ENCODE results near the gene GBP5. TPM values are rescaled to one million over a fixed set of nuclear protein-coding genes. Genes with fewer than 3 reads are reported as not detected.

The GBP5 gene
- total and polyA plus RNA-seq, 2 of the 4 experiments (the other 2 are of a cell fraction) = not detected

DNA sequence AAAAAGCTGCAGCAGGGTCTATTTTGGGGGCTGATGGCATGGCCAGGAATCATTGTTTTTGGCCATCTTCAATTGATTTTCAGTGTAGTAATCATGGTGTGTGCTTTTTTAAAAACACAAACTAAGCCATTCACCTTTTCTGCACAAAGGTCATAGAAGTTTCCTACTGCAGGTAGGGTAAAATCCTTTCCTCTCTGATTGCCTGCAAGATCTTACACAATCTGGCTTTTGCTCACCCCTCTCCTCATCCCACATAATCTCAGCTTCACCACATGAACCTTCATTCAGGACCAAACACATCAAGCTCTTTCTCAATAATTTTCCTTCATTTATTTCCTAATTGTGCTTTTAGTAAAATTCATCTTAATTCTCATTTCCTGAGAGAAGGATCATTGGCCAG is 38.3 kb upstream of the GBP5 start:
- Histone ChIP-seq H3K9me3 (ENCODE audit: control insufficient read depth, insufficient read depth, low read length) (no peaks in the 10 kb centered on the region), H2BK15ac (ENCODE audit: low read depth, low read length) (no peak overlapping the region), H3K4ac (ENCODE audit: low read depth, low read length) (no peak overlapping the region), H2AK9ac (replicated peaks; ENCODE audit: low read depth, low read length, poor library complexity) (no peak overlapping the region), H2AK5ac (ENCODE audit: low read depth, low read length) (no peak overlapping the region), H3K14ac (replicated peaks; ENCODE audit: low read depth, low read length) (no peak overlapping the region), H2BK5ac (ENCODE audit: low read depth, low read length, poor library complexity, severe bottlenecking) (no peak overlapping the region), H3K36me3 (ENCODE audit: control insufficient read depth, insufficient read depth, low read length) (no peaks in the 10 kb centered on the region), H3K23ac (ENCODE audit: low read depth, low read length) (no peak overlapping the region), H4K20me1 (ENCODE audit: insufficient read depth, low read length) (no peaks in the 10 kb centered on the region), H4K91ac (ENCODE audit: insufficient read depth, low read depth, low read length) (no peak overlapping the region), H3K27ac (ENCODE audit: insufficient read depth, low read length) (no peak overlapping the region), H2BK120ac (ENCODE audit: low read depth, low read length) (no peak overlapping the region), H3K9ac (ENCODE audit: low read depth, low read length) (no peak overlapping the region), H2AFZ (replicated peaks; ENCODE audit: low read length, poor library complexity) (no peak overlapping the region), H3K79me1 (ENCODE audit: low read depth in 1 of 2, low read length in 2 of 2) (no peaks in the 10 kb centered on the region), H3K4me2 (ENCODE audit: low read depth, low read length) (no peak overlapping the region), H4K8ac (ENCODE audit: low read depth in 2 of 2, low read length in 2 of 2) (no peak overlapping the region), H3K4me3 (ENCODE audit: insufficient read depth, low read depth, low read length) (no peak overlapping the region), H3K56ac (ENCODE audit: extremely low read depth, insufficient read depth, low read length) (no peak overlapping the region), H3K4me1 (ENCODE audit: control insufficient read depth, insufficient read depth, low read length) (no peaks in the 10 kb centered on the region), H2BK20ac (ENCODE audit: low read depth, low read length) (no peak overlapping the region), H3K18ac (ENCODE audit: low read depth, low read length) (no peak overlapping the region), H4K5ac (ENCODE audit: low read depth, low read length) (no peak overlapping the region), H3K9me1 (ENCODE audit: insufficient read depth, low read length) (no peaks in the 10 kb centered on the region), H3K27me3 (ENCODE audit: control insufficient read depth, insufficient read depth, low read length) (no peaks in the 10 kb centered on the region)
- in situ Hi-C loops (cut with MboI; ENCODE audit: low sequenced_read_pairs) (no loop called here), dilution Hi-C loops (cut with HindIII; ENCODE audit: low sequenced_read_pairs, unreplicated experiment) (no loop called here), intact Hi-C loops (cut with micrococcal nuclease) (no loop called here)
- no TSS peak for BruUV-seq (replicated peaks)
- ATAC-seq (ENCODE audit: low read depth) (no peak), DNase-seq (no peak)
- POLR2A ChIA-PET (ENCODE audit: unreplicated experiment) = no interaction called here
- CTCF ChIA-PET = no interaction called here
- TF ChIP-seq BHLHE40 (IDR thresholded peaks at IDR 0.05; ENCODE audit: low read depth, low read length) (no peak), CHD1 (IDR thresholded peaks at IDR 0.05; ENCODE audit: low read depth, low read length) (no peak), CEBPB (IDR thresholded peaks at IDR 0.05; ENCODE audit: low read depth, low read length) (no peak), CTCF (conservative IDR thresholded peaks at IDR 0.05; ENCODE audit: low read depth, low read length) (no peak)
- TF ChIP-seq, protein P1, sequence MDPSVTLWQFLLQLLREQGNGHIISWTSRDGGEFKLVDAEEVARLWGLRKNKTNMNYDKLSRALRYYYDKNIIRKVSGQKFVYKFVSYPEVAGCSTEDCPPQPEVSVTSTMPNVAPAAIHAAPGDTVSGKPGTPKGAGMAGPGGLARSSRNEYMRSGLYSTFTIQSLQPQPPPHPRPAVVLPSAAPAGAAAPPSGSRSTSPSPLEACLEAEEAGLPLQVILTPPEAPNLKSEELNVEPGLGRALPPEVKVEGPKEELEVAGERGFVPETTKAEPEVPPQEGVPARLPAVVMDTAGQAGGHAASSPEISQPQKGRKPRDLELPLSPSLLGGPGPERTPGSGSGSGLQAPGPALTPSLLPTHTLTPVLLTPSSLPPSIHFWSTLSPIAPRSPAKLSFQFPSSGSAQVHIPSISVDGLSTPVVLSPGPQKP (IDR thresholded peaks at IDR 0.05; ENCODE audit: borderline replicate concordance, low read depth, low read length) = no peak

Measured in IMR-90 (cell line).